ENCODE results near the gene MAGEE1.

The MAGEE1 gene, protein sequence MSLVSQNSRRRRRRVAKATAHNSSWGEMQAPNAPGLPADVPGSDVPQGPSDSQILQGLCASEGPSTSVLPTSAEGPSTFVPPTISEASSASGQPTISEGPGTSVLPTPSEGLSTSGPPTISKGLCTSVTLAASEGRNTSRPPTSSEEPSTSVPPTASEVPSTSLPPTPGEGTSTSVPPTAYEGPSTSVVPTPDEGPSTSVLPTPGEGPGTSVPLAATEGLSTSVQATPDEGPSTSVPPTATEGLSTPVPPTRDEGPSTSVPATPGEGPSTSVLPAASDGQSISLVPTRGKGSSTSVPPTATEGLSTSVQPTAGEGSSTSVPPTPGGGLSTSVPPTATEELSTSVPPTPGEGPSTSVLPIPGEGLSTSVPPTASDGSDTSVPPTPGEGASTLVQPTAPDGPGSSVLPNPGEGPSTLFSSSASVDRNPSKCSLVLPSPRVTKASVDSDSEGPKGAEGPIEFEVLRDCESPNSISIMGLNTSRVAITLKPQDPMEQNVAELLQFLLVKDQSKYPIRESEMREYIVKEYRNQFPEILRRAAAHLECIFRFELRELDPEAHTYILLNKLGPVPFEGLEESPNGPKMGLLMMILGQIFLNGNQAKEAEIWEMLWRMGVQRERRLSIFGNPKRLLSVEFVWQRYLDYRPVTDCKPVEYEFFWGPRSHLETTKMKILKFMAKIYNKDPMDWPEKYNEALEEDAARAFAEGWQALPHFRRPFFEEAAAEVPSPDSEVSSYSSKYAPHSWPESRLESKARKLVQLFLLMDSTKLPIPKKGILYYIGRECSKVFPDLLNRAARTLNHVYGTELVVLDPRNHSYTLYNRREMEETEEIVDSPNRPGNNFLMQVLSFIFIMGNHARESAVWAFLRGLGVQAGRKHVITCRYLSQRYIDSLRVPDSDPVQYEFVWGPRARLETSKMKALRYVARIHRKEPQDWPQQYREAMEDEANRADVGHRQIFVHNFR

DNA sequence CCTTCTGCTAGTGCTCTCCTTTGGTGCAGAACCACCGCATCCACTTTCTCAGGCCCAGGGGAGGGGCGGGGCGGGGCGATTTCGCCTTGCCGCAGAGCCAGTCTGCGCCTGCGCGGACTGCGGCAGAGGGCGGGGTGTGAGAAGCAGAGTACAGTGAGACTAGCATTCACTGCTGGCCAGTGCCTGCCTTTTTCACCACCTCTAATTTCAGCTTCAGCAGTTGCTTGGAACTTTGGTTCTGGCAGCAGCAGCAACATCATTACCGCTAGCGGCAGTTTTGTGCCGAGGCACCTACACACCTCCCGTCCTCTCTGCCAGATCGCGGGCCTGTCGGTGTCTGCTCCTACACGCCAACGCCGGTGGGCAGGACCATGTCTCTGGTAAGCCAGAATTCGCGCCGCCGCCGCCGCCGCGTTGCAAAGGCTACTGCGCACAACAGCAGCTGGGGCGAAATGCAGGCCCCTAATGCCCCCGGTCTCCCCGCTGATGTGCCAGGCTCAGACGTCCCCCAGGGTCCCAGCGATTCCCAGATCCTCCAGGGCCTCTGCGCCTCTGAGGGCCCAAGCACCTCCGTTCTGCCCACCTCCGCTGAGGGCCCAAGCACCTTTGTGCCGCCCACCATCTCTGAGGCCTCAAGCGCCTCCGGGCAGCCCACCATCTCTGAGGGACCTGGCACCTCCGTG, at the start of gene MAGEE1:
MAGEE1 (plus strand) TSS at position 151 of the 683 bp plus-strand sequence; CDS start at position 372, 221 bp downstream.
- DNase-seq (ENCODE audit: low spot score), result peak; percentile 75

DNA sequence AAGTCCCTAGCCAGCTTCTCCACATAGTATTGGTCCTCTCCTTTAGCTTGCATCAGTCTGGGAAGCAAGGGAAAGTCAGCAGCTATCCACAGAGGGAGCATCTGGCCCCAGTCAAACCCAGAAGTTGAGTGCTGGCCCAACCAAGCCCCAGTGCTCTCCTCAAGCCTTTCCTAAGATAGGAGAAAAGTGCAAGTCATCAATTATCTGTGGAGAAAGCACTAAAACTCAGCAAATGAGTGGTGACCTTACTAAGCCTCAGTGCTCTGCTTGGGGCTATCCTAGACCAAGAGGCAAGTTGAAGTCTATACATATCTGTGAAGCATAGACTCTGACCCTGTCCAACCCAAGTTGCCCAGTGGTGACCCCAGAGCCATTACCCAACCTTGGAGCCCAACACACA, 28.5 kb upstream of the MAGEE1 start:
- no peak for DNase-seq (ENCODE audit: low spot score)

DNA sequence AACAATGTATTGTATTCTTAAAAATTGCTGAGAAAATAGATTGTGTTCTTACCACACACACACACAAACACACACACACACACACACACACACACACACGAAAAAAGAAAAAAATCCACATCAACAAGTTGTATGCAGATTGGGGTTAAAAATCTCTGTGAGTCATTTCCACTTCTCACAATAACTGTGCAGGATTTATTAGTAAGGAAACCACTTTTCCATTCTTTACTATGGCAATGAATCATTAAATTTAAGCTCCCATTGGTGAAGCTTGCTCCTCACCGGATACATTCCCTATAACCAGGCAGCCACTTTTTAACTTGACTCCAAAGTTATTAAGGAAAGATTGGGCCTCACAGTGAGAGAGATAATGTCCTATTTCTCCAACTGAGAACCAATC, 19.7 kb upstream of the MAGEE1 start:
- no peak for DNase-seq (ENCODE audit: low spot score)

GRCh38 chrX:76420237-76420636, 7.3 kb upstream of the MAGEE1 start:
- DNase-seq (ENCODE audit: low spot score), result no peak

GRCh38 chrX:76428243-76429130, 977 bp downstream of the MAGEE1 start:
- DNase-seq (ENCODE audit: low spot score), result peak; percentile 3

DNA sequence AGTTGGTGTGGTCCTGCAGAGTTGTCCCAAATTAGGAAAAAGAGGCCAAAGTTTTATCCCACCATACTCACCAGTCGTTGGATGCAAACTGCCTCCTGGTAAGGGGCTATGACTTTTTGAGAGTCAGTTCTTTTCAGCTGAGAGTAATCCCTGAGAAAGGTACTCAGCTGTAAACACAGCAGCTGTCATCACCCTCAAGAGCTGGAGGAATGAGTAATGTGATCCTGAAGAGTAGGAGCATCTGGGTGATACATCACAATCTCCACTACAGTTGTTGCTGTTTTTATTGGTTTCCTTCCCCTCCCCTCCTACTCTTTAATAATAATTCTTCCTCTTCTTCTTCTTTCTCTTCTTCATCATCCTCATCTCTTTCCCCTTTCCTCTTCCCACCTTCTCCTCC, 5.7 kb downstream of the MAGEE1 start:
- DNase-seq (ENCODE audit: low spot score), result peak; percentile 9

DNA sequence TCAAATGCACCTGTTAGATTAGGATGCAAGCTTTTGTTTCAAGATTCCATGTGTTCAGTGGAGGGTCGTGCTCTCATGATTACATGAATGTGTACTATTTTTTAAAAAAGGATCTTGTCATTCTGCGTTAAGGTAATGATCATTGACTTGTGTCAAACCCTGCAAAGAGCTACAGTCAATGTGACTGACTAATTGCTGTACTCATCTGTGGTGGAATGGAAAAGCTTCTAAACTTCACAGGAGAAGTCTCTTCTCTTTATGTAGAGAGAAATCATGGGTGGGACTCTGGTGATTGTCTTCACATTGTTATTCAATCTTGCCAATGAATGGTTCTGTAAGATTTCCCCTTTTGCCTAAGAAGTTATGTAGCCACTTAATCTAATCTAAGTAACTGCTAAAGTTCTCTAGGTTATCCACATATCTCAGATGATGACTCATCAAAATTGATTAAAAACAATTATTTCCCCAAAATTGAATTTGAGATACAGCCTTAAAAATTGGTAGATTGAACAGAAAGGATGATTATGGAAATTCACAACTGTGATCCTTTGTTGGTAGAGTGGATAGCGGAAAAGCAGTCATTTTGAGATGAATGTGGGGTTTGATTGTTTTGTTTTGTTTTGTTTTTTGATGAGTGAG, 6.7 kb downstream of the MAGEE1 start:
- no peak for DNase-seq (ENCODE audit: low spot score)

DNA sequence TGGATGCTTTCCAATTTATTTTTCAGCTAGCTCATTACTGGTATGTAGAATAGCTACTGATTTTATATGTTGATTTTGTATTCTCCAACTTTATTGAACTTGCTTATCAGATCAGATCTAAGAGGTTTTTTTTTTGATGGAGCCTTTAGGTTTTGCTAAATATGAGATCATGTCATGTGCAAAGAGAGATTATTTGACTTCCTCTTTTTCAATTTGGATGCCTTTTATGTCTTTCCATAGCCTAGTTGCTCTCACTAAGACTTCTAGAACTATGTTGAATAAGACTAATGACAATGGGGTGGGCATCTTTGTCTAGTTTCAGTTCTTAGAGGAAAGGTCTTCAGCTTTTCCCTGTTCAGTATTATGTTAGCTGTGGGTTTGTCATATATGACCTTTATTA, 11.7 kb downstream of the MAGEE1 start:
- no peak for DNase-seq (ENCODE audit: low spot score)

- no peak for DNase-seq (ENCODE audit: low spot score)
Measured at GRCh38 chrX:76453737-76454406, 26.4 kb downstream of the MAGEE1 start.

GRCh38 chrX:76454456-76454927, 27.0 kb downstream of the MAGEE1 start:
- peak; percentile 32 for DNase-seq (ENCODE audit: low spot score)

GRCh38 chrX:76477353-76477752, 49.8 kb downstream of the MAGEE1 start:
- DNase-seq (ENCODE audit: low spot score), result no peak
